IPS-NIHi7 (cell line): ENCODE data around the gene GSG1L.
"Not testable (repeated sequence)": the region's sequence is repeated elsewhere in the genome, so short reads cannot be mapped to it uniquely, and the experiment has no call there.

Source experiments
- DNase-seq: peaks from one replicate; pipeline ENCODE4 v3.0.0; 2012; ENCODE audit warnings: mixed read lengths; ENCODE audit errors: extremely low spot score

The GSG1L gene

DNA sequence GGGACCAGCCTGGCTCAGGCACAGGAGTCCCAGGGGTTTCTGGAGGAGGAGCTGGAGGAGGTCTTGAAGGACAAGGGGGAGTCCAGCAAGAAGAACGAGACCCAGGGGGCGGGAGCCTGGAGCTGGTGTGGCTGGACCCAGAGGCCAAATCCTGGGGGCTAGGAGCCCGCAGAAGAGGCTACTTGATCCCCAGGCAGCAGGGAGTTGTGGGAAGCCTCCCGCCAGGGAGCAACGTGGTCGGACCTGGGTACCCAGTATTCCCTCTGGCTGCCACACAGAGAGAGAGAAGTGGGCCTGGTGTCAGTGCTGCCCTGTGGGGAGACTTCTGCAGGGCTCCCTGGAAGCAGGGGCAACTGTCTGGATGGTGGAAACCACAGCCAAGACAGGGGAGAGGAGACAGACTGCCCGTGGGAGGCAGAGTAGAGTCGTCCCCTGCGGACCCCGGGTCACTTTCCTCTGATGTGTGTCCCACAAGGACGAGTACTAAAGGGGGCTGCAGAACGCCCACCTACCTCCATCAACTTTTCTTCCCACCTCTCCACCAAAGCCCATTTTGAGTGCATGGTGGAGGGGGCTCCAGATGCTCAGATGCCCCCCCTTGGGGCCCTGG is 160.4 kb downstream of the GSG1L start:
- DNase-seq, result no peak

DNA sequence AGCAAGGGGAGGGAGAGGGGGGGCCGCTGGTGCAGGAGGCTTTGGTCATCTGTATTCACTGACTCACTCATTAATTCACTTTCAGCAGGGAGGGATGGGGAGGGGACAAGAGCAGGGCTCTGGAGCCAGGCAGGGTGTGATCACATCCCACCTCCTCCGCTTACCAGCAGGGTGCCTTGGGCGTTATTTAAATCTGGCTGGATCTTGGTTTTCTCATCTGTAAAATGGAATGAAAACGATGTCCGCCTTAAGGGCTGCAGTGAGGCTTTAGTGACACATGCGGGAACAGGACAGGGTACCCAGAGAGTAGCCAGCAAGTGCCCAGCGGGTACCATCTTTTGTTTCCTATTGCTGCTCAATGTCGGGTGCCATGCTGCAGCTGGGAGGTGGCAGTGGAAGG is 161.0 kb downstream of the GSG1L start:
- no peak for DNase-seq

GRCh38 chr16:27901956-27902355 is 161.6 kb downstream of the GSG1L start:
- no peak for DNase-seq

DNA sequence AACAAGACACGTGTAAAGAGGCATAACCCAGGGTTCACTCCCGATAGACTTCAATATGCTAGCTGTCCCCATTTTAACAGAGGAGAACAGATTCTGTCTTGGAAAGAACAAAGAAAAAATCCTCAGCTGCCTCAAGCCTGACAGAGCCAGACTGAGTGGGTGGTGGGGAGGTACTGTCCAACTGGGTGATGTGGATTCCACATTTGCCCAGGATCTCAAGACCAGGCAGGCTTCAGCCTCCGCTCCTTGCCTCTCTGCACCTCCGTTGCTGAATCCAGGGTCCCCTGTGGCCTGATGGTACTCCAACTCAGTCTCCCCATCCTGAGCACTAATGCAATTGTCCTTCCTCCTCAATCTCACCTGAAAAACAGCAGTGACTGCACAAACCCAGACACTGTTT is 163.8 kb downstream of the GSG1L start:
- no peak for DNase-seq

DNA sequence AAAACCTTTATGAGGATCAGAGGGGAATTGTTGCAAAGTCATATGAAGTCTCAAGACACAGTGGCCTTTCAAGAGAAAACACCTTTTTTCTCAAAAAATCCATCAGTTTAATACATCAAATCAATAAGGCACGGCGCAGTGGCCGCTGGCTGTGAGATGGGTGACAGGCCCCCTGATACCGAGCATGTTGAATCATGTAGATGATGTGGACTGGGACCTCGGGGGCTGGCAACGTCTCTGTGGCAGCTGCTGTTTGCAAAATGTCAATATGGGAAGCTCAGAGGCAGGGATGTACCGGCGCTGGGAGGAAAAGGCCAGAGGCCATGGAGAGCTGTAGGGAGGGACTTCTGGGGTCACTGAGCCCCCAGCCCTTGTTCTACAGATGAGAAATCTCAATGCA is 169.1 kb downstream of the GSG1L start:
- DNase-seq, result no peak

- DNase-seq, result peak; percentile 61
These were observed 170.6 kb downstream of the GSG1L start for GRCh38 chr16:27892879-27893278.

DNA sequence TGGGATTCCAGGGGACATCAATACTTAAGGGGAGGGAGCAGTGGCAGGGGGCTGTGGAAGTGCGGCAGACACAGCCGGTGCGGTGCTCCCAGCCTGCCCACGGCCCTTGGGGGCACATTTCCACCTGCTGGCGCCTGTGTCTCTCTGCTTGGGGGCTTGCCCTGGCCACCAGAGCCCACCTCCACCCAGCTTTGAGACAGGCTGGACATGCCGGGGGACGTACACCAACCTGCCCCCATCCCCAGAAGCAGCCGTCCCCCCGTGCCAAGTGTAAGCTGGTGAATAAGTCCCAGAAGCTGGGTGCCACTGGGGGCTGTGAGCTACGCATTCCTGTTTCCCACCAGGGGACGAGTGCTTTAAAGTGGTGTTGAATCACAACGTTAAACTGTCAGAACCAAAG is 172.6 kb downstream of the GSG1L start:
- DNase-seq, result no peak

DNA sequence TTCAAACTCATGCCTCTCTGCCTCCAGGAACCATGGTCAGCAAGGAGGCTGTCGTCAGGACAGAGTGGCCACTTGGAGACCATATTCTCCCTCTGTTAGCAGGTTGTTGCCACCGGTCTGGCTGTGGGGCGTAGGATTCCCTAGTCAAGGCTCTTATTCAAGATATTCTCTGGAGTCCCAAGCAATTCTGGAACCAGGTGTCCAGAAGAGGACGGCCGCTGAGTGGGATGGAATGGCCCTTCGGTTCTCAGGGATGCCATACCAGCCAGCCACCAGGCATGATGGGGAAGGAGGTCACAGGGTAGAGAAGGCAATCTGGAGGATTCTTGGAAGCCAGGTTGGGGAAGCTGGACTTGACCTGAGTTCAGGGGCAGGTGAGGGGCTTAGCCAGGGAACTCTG is 173.5 kb downstream of the GSG1L start:
- no peak for DNase-seq

GRCh38 chr16:27883576-27883975 is 179.9 kb downstream of the GSG1L start:
- no peak for DNase-seq

- no peak for DNase-seq
These were observed 183.2 kb downstream of the GSG1L start for GRCh38 chr16:27880287-27880686.

DNA sequence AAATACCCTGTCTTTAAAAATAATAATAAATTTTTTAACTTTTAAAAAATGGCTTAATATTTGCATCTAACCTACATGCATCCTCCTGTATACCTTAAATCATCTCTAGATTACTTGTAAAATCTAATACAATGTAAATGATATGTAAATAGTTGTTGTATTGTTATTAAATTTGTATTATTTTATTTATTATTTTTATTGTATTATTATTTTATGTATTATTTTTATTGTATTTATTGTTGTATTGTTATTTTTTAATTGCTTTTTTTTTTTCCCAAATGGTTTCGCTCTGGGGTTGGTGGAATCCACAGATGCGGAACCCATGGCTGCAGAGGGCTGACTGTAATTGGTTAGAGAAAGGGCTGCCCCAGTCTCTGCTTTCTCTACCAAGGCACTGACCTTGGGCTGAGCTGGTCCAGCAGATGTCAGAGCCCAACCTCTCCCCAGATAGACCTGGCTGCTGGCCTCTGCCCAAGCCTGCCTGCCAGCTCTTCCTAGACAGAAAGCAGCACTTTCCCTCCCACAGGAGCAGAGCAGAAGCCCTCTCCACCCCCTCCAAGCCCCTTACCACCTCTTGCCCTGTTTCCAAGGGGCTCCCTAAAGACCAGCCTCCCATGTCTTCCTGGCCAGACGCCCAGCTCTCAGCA is 183.8 kb downstream of the GSG1L start:
- DNase-seq, result no peak

- DNase-seq, result not testable (repeated sequence)
These were observed 190.9 kb downstream of the GSG1L start for GRCh38 chr16:27872627-27873026.

GRCh38 chr16:27870116-27870798 is 193.3 kb downstream of the GSG1L start:
- no peak for DNase-seq

DNA sequence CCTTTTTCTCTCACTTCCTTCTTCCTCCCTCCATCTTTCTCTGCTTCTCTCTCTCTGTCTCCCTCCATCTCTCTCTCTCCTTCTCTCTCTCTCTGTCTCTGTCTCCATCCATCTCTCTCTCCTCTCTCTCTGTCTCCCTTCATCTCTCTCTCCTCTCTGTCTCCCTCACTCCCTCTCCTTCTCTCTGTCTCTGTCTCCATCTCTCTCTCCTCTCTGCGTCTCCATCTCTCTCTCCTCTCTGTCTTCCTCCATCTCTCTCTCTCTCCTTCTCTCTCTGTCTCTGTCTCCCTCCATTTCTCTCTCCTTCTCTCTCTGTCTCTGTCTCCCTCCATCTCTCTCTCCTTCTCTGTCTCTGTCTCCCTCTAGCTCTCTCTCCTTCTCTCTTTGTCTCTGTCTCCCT is 194.1 kb downstream of the GSG1L start:
- DNase-seq, result no peak

- DNase-seq, result no peak
These were observed 195.3 kb downstream of the GSG1L start for GRCh38 chr16:27868180-27868579.

DNA sequence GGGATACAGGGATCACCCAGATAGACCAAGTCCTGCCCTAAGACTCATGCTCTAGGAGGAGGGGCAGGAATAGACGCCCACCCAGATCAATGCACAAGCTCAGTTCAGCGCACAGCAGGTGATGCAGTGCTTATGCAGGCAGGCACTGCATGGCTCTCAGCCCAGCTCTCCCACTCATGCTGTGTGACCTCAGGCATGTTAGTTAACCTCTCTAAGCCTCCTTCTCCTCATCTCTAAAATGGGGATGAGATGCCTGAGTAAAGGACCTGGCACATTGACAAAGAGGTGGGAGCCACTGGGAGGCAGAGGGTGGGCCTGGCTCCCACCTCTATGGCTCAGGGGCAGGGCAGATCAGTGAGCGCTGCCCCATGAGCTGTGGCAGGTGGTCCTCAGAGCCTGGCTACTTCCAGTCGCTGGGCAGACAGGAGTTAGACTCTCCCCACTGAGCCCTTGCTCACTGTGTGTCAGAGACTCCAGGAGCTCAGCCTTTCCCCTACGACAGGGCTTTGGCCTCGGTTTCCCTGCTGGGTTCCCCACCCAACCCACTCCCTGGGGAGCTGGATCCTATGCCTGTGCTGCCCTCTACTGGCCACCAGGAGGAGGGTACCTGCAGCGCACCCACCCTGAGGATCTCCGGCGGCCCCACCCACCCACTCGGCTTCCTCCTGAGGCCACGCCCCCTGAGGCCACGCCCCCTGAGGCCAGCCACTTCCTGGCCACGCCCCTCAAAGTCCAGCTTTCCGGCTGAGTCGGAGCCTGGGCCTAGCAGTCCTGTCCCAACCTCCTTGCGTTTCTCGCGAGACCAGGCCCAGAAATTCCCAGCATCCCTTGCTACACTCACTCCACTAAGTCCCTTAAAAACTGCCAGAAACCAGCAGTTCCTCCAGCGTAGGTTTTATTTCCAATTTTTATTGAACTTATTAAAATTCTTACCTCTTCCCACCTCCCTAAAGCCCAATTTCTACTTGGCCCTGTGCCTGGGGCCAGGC is 196.1 kb downstream of the GSG1L start:
- DNase-seq, result peak; percentile 99

DNA sequence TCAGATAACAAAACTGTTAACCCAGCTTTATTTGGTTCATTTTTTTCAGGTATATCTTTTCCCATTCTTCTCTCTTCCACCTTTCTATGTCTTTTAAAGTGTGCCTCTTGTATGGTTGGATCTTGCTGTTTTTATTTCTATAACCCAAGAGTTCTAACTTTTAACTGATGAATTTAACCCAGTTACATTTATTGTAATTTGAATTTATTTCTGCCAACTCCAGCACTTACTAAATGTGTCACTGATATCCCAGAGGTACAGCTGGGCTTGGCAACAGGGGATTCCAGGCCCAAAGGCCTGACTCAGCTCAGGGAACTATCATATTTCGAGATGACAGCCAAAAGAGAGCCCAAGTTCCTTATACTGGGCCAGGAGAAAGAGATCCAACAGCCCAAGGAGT is 200.1 kb downstream of the GSG1L start:
- DNase-seq, result no peak

DNA sequence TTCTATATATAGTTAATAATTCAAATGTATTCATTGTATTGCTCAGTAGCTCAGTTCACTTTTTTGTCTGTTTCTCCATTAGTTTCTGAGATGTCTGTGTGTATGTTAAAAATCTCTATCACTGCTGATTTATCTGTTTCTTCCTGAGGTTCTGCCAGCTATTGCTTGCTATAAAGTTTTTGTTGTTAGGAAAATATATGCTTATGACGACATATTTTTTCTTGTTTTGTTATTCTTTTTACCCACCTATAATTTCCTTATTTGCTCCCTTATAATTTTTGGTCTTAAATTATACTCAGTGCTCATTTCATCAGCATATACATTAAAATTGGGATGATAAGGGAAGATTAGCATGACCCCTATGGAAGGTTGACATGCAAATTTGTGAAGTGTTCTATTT is 200.6 kb downstream of the GSG1L start:
- no peak for DNase-seq

- DNase-seq, result no peak
These were observed 203.4 kb downstream of the GSG1L start for GRCh38 chr16:27860091-27860490.

- peak; percentile 37 for DNase-seq
These were observed 204.5 kb downstream of the GSG1L start for GRCh38 chr16:27859020-27859419.

- DNase-seq, result no peak
These were observed 209.9 kb downstream of the GSG1L start for GRCh38 chr16:27853651-27854050.

DNA sequence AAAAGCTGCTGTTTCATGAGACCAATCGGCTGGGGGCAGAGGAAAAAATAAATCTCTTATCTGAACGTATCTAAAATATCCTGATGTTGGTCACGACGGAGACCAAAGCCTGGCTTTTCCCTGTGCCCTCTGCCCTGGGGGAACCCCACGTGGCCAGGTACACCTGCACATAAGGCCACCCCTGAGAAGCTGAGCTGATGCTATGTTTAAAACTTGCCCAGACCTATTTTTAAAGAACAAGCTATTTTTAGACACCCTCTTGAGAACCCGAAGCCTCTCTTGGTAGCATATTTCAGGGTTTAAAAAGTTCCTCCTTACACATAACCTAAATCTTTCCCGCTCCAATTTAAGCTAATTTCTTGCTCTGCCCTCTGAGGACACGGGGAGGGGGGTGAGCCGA is 210.4 kb downstream of the GSG1L start:
- DNase-seq, result no peak
